Daoy (cell line): ENCODE measurements around the gene SLC34A3. TPM values are rescaled to one million over a fixed set of nuclear protein-coding genes. Genes with fewer than 3 reads are reported as not detected.
A peak's percentile ranks its signal among the peaks of the same experiment; 100 is the strongest.

Source experiments
- DNase-seq: peaks from one replicate; pipeline ENCODE4 v3.0.0-alpha.2; 2015; ENCODE audit warnings: low read depth
- total RNA-seq: library from RNA; depleted of rRNA; stranded (reverse); fragments of >200 nt; shearing (Covaris generic); gene quantifications from 2 replicates; pipeline ENCODE4 v1.2.3, GENCODE V29; 2014; rRNA removed

The SLC34A3 gene
- not detected in 2 replicates for total RNA-seq

DNA sequence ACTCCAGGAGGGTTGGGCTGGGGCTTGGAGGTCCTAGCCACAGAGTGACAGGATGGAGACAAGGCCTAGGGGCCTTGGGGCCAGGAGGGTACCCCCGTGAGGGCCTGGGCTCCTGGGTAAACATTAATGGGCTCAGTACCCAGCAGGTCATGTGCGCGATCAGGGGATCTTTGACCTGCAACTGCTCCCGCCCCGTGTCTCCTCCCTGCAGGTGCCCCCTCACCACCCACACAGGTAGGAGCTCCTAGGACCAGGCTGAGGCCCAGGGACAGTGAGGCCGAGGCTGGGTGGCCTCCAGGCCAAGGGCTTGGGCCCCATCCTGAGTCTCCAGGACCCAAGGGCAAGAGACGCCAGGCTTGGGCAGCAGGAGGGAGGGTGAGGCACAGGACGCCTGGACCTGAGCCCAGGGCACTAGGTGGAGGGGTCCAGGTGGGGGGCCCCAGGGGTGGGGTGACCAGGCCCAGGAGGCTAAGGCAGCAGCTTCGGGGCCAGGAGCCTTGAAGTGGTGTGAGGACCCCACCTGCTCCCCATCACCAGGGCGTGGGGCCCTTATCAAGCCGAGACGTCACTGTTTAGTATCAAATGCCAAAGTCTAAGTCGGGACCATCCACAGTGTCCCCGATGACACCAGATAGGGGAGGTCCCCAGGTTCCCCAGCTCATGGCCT, at the start of gene SLC34A3:
SLC34A3 (plus strand) TSS at position 197 of the 667 bp plus-strand sequence. CDS start 802 bp downstream, outside the sequence.
- no peak for DNase-seq

DNA sequence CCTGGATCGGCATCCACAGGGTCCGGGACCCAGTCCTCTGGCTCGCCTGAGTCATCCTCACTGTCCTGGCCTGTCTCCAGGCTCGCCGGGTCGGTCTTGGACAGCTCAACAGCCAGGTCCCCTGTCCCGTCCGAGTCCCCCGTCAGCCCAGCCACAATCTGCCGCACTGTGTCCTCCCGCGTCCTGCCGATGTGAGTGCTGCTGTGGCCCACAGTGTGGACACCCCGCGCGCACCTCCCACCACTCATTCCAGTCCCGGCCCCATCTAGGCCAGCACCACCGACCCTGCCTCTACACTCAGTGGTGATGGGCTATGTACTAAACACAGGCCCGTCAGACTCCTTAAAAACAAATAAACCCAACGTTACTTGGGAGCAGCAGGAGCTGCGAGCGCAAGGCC, 49.0 kb upstream of the SLC34A3 start:
- no peak for DNase-seq

DNA sequence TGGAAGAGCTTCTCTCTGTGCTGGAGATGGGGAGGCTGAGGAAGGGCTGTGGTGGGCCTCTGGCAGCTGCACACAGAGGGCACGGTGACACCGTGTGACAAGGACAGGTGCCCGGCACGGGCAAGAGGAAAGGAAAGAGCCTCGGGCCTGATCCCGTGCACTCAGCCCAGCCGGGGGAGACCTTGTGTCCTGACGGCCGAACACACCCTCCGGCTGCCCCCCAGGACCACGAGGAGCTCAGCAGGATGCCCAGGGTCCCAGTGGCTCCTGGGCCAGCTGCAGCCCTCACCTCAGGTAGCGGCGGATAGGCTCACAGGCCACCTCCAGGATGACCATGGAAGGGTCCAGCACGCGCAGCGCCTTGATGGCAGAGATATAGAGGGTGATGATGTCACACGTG, 47.9 kb upstream of the SLC34A3 start:
- DNase-seq = no peak

DNA sequence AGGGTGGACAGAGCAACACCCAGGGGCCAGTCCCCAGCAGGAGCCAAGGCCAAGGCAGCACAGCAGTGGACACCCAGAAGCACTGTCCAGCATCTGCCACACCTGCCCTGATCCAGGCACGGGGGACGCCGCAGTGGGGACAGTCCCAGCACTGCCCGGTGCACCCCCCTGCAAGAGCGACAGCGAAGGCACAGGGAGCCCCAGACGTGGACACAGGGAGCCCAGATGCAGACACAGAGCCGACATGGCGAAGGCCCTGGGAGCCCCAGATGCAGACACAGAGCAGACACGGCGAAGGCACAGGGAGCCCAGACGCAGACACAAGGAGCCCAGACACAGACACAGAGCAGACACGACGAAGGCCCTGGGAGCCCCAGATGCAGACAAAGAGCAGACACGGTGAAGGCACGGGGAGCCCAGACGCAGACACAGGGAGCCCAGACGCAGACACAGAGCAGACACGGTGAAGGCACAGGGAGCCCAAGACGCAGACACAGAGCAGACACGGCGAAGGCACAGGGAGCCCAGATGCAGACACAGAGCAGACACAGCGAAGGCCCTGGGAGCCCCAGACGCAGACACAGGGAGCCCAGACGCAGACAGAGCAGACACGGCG, 46.6 kb upstream of the SLC34A3 start:
- DNase-seq = no peak

DNA sequence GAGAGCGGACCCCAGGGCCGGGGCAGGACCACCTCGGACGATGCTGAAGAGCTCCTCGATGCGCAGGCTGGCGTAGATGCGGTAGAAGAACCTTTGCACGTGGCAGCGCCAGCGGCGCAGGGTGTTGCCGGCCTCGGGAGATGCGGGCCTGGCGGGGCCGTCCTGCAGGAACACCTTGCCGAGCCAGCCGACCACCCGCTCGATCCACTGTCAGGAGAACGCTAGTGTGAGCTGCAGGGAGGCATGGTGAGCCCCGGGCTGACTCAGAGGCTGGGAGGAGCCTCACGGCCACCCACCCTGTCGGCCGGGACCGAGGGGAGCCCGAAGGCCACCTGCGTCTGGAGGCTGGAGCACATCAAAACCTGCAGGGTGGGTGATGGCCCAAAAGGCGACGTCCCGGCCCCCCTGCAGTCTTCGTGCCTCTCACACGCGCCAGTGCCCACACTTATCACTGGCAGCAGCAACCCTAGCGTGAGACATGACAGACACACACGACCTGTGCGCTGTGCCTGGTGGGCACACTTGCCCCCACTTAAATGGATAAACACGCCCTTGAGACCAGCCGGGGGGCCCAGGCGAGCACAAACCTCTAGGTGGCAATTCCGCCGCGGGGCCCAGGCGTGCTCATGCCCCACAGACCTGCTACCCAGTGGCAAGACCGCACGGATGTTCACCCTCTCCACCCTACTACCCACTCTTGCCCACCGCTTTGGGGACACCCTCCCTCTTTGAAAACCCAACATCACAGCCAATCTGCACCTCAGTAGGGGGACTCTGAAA, 45.6 kb upstream of the SLC34A3 start:
- no peak for DNase-seq

DNA sequence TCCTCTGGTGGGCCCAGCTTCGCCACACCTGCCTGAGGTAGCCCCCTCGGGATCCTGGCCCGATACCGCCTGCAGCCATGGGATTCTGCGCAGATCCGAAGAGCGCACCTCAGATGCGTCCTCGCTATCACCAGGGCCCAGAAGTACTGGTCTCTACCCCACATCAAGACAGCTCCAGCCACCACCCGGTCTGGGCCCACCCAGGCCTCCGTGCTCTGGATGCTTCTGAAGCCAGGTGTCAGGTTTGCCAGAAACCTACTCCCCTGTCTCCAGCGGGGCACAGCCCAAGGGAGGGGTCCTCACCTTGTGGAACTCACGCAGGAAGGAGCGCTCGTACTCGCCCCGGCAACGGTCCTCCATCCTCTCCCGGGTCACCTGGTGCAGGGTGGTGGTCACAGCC, 44.8 kb upstream of the SLC34A3 start:
- no peak for DNase-seq

DNA sequence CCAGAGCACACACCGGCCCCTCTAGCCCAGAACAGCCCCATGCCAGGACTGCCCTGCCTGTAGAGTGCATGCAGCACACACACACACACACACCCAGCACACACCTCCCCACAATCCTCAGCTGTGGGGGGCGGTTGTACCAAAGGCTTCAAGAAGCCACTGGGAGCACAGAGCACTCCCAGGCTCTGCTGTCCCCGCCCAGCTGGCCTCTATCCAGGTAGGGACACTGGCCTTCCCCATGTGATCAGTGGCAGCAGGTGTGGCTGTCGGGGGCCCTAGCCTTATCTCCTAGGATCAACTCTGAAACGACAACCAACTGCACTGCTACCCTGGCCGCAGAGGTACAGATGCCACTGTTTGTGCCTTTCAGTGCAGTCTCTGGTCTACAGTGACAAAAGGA, 44.3 kb upstream of the SLC34A3 start:
- no peak for DNase-seq

DNA sequence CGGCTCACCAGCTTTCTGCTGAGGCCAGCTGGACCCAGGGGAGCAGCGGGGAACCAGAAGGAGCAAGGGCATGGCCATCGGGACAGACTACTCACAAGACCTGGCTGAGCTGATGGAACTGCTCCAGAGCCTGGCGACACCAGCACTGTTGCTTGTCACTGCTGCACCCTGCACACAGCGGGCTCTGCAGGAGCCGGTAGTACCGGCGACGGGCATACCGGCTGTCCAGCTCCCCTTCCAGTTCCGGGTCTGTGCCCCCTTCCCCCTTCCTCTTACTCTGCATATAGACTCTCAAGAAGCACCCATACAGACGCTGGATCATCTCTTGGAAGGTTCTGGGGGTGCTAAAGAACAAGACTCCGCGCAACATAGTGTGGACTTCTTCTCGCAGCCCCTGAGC, 43.3 kb upstream of the SLC34A3 start:
- DNase-seq = no peak

DNA sequence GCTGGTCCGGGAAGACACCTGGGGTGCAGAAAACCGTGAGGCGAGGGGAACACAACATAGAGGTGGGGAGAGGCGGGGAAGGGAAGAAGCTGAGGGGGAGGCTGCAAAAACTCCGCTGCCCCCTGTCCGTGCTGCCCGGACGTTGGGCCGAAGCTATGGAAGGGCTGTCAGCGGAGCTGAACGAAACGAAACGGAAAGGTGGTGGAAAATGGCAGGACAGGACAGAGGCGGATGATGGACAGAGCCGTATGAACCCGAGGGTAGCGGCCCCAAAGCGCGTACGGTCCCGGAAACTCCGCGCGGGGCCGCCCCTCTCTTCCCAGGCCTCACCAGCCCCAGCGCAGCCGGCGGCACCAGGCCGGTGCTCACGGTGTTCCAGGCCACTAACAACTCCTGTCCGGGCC, 42.6 kb upstream of the SLC34A3 start:
- DNase-seq = no peak

DNA sequence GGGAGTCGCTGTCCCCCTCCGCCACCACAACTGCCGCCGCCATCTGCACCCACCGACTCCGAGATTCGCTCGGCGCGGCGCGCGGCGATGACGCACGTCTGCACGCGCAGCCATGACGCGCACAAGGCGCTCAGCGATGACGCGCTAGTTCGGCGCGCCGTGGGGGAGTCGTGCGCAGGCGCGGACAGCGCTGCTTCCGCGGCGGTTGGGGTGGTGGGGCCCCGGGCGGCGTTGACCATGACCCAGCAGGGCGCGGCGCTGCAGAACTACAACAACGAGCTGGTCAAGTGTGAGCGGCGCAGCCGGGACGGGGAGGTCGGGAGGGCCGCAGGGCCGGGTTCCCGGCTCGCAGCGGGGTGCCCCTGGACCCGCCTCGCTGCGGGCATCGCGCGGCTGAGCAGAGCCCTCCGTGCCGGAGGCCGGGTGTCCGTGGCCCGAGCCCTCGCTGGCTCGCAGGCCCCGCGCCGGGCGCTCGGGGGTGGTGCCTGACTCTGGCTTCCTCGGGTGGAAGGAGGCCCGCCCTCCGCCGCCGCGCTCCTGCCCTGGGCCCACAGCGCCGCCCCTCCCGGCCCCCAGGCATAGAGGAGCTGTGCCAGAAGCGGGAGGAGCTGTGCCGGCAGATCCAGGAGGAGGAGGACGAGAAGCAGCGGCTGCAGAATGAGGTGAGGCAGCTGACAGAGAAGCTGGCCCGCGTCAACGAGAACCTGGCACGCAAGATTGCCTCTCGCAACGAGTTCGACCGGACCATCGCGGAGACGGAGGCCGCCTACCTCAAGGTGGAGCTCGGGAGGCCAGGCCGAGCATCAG, 42.0 kb upstream of the SLC34A3 start, which contains the start of the genes ANAPC2 and SSNA1:
ANAPC2 (minus strand) TSS at position 71 of the 807 bp plus-strand sequence; CDS start at position 43, 28 bp downstream.
SSNA1 (plus strand) TSS at position 187 of the 807 bp plus-strand sequence; CDS start at position 238, 51 bp downstream.
- DNase-seq = peak; percentile 98

DNA sequence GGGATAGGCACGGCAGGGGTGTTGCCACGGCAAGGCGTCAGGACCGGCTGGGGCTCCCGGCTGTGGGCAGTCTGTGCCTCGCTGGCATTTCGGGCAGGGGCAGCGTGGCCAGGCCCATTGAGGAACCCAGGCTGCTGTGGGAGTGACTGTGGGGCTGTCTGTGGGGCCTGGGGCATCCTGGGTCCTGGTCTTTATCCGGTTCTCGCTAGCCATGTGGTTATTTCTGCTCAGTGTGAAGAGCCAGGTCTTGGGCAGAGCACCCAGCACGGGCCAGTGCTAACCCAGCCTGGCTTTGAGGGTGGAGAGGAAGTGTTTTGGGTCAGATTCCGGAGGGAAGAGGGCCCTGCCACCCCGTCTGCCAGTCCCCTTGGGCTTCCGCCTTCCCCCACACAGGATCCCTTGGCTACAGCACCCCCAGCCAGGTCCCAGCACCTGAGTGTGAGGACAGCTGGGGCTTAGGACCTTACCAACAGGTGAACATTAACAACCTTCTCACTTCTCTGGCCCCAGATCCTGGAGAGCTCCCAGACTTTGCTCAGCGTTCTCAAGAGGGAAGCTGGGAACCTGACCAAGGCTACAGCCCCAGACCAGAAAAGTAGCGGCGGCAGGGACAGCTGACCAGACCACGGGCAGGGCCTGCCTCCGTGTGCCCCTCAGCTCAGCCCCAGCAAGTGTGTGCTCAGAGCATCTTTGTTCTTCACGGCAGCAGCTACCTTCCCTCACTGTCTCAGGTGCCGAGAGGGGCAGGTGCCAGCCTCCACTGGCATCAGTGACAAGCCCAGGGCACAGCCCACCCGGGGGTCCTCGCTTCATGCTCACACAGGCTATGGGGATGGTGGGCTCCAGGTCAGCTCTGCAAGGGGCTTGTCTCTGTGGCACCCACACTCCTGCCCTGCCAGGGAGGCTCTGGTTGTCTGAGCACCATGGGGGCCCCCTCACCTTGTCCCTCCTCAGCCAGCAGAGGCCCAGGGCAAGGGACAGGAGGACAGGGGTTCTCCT, 41.1 kb upstream of the SLC34A3 start:
- DNase-seq = no peak

DNA sequence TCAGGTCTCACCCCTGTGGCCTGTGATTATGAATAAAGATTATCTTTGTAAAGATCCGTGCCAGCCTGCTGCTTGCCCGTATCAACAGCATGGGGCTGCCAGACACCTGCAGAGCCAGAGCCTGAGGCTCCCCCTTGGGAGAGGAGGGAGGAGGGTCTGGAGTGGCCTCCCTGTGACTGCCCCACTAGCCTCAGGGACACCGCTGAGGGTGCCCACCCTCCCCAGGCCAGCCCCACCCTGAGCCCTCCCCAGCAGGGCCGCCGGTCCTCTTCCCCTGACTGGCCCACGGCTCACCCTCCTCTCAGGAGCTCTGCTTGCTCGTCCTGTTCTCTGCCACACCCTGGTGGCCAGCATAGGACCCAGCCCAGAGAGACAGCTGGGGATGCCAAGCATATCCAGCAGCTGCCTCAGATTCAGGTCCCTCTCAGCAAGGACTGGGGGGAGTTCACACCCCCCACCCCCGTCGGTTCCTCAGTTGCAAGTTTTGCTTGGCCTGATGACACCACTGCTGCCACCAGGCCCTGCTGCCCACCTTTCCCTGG, 40.3 kb upstream of the SLC34A3 start:
- DNase-seq = no peak

DNA sequence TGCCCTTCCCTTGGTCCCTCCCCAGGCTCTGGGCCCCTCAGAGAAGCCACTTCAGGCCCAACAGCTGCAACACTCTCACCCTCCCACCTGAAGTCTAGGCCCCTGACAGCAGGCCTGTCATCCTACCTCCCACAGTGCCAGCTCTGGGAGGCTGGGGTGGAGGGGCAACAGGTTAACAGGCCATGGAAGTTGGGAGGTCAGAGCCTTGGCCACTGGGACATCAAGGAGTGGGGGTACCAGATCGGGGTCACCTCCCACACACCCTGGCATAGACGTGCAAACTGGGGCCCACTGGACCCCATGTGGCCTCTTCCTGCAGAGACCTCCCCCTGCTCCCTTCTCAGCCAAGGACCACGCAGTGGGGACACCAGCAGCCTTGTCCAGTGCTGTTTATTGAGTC, 39.5 kb upstream of the SLC34A3 start:
- no peak for DNase-seq

DNA sequence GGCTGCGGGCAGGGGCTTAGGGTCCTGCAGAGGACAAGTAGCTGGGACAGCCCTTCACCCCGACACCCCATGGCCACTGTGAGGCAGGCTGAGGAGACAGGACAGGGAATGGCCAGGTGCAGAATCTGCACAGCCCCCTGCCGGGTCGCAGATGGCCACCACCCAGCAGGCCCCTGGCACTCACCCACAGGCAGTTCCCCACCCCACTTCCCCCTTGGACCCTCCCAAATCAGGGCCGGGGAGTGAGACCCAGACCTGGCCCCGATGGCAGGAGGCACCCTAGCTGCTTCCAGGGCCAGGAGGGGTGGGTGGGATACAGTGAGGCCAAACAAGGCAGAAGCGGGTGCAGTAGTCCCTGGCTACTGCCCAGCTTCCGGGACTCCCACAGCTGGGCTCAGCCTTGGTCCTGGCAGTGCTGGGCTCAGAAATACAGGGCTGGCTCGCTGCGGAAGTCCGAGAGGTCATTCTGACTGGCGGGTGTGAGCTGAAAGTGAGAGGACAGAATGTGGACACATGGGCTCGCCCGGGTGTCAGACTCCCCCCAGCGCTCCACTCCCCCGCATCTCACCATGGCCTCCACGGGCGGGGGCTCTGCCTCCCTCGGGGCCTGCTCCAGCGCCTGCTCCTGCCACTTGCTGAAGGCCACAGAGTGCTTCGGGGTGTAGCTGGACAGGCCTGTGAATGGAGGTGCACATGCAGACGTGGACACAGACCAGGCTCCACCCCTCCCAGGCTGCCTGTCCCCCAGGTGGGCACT, 38.8 kb upstream of the SLC34A3 start:
- no peak for DNase-seq

DNA sequence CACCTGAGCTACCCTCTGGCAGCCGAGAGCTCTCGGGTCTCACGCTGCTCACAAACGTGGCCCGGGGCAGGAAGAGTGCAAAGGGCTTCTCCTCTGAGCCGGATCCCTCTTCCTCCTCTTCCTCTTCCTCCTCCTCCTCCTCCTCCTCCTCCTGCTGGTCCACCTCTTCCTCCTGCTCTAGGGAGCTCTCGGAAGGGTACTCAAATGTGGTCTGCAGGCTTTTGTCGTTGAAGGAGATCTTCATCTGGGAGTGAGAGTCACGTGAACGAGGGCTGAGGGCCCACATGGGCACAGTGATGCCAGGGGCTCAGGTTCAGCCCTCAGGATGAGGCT, 38.3 kb upstream of the SLC34A3 start:
- DNase-seq = no peak

DNA sequence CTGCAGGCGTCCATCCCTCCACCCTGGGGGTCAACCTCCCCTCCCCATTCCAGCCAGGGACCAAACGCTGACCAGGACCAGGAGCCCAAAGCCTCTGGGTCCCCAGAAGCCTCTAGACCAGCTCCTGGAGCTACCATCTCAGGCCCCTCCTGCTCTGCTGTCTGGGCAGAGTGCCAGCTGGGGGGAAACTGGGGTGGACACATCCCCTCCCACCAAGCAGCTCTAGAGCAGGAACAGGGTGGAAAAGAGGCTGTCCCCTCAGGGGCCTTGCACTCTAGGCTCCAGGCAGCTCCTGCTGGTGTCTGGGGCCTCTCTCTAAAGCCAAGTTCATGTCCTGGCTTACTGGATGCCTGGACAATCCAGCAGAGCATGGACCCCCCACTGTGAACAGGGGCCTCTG, 37.8 kb upstream of the SLC34A3 start:
- no peak for DNase-seq

DNA sequence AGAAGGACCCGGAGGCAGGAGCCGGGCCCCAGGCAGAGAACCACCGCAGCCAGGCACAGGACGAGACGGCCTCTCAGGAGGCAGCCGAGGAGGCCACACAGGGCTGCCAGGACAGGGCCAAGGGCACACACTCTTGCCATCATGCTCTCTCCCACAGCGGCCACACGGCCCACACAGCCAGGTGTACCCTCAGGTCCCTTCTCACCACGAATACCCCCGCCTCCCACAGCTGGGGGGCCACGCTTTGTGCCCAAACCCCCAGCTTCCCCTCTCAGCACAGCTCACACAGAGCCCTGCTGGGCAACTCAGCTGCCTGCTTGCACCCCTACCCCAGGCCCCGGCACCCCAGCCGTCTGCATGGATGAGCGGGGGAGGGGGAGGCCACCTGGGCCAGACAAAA, 36.9 kb upstream of the SLC34A3 start:
- no peak for DNase-seq

DNA sequence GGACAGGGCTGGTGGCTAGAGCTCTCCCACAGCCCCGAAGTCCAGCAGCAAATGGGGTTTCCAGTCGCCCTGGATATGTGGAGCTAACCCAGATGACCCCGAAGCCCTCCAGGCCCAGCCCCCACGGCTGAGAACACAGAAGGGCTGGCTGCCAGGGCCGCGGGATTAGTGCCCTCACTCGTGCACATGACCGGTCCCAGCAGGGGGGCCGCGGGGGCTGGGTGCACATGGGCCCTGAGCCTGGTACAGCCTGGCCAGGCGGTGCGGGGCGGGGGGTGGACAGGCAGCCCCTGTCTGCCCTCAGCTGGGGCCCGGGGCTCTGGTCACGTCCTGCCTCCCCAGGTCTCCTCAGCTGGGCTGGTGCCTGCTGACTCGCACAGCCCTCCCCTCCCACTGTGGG, 36.3 kb upstream of the SLC34A3 start:
- DNase-seq = no peak

DNA sequence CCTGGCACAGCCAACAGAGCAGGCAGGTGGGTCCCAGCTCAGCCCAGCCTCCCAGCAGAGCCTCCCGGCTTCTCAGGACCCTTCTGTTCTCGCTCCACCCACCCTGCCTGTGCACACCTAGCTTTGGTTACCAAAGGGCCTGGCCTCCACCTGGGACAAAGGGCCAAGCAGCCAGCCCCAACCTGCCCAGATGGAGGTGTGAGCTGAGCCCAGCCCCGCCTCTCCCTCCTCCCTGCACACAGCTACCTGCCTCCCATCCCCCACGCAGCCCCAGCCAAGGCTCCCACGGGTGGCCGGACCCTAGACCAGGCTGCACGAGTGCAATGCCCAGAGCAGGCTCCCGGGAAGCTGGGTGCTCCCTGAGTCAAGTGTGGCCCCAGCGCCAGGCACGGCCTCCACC, 35.8 kb upstream of the SLC34A3 start:
- no peak for DNase-seq
